Uterus (tissue), 4 donors: ENCODE results near the gene ANP32B. TPM values are rescaled to one million over a fixed set of nuclear protein-coding genes. Genes with fewer than 3 reads are reported as not detected.
"Not testable (repeated sequence)": the region's sequence is repeated elsewhere in the genome, so short reads cannot be mapped to it uniquely, and the experiment has no call there.

Source experiments
- DNase-seq, 2 donors: peaks; one replicate each; pipeline ENCODE4 v3.0.0-alpha.2; 2019 to 2020
- H3K27ac ChIP-seq, 2 donors: fragments of 200-600 bp; sonication (generic); 1 replicate in 1 of 2; 2 replicates in 1 of 2; pipeline ENCODE4 v1.5.1; 2016 to 2018
- H3K27me3 ChIP-seq, 2 donors: fragments of 200-600 bp; sonication (generic); one replicate each; pipeline ENCODE4 v1.5.1; 2018 to 2019; ENCODE audit warnings: control low read depth in 1 of 2
- H3K36me3 ChIP-seq, 2 donors: fragments of 200-600 bp; sonication (generic); one replicate each; pipeline ENCODE4 v1.5.1; 2019; ENCODE audit warnings: control low read depth in 1 of 2
- H3K4me1 ChIP-seq, 2 donors: fragments of 200-600 bp; sonication (generic); one replicate each; pipeline ENCODE4 v1.5.1; 2018 to 2019; ENCODE audit warnings: control low read depth in 1 of 2
- H3K4me3 ChIP-seq, 2 donors: fragments of 200-600 bp; sonication (generic); 1 replicate in 1 of 2; 2 replicates in 1 of 2; pipeline ENCODE4 v1.5.1; 2018 to 2019; ENCODE audit warnings: mild to moderate bottlenecking in 1 of 2
- H3K9me3 ChIP-seq, 2 donors: fragments of 200-600 bp; sonication (generic); one replicate each; pipeline ENCODE4 v1.5.1; 2019; ENCODE audit warnings: control low read depth in 1 of 2
- POLR2A ChIP-seq, 2 donors: fragments of 450-650 bp; IDR thresholded peaks; one replicate each; pipeline ENCODE4 v1.6.1; 2016; ENCODE audit warnings: antibody characterized with exemption in 2 of 2, mild to moderate bottlenecking in 1 of 2, moderate library complexity in 1 of 2
- intact Hi-C: fragments of 100-400 bp; cut with DNase I; formaldehyde crosslinking; loops from one replicate; pipeline ENCODE4 v1.15.1; 2023; ENCODE audit warnings: low total_unique reads
- total RNA-seq, 4 donors: library from RNA; depleted of rRNA in 3 of 4; stranded (reverse); fragments of >200 nt in 3 of 4; gene quantifications; one replicate each; pipeline versions ENCODE4 v1.1.0 to v1.2.4, GENCODE V29; 2014 to 2023
- TF ChIP-seq, protein P1 (sequence below), 4 experiments: fragments of 200-600 bp in 2 of 4; fragments of 450-650 bp in 2 of 4; sonication (generic) in 2 of 4; IDR thresholded peaks; one replicate each; pipeline ENCODE4 v1.5.1; 2016 to 2019; ENCODE audit warnings: antibody characterized with exemption in 4 of 4, mild to moderate bottlenecking in 2 of 4, moderate library complexity in 1 of 4
- donor health status: DM: yes; HTN: yes; CAD: no.

Gene ANP32B
- total RNA-seq, 4 donors from 2014 or later, result 9.3 to 162 (median 40.4) TPM

DNA sequence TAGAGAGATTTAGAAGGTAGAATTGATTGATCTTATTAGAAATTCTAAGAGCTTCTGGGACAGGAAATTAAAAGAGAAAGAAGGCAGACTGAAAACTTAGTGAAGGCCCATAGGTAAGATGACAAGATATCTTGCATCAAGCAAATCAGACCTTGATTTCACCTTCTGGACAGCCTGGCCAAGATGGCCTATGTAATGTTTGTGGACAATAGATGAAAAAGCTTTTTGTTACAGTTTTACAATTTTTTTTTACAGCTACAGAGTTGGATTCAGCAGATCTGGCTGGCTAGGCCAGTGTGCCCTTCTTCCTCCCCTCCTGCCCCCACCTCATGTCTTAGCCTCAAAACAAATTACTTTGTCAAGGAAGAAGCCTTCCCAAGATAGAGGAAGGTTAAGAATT is 23.6 kb upstream of the ANP32B start:
- Histone ChIP-seq H3K27me3 (no peaks in the 10 kb centered on the region), H3K9me3 (no peaks in the 10 kb centered on the region), H3K4me1 (no peaks in the 10 kb centered on the region), H3K36me3 (no peaks in the 10 kb centered on the region), H3K4me3 (no peak overlapping the region), H3K27ac (no peak overlapping the region)
- no peak for DNase-seq
- intact Hi-C loops, result no loop called here
- TF ChIP-seq, protein P1, sequence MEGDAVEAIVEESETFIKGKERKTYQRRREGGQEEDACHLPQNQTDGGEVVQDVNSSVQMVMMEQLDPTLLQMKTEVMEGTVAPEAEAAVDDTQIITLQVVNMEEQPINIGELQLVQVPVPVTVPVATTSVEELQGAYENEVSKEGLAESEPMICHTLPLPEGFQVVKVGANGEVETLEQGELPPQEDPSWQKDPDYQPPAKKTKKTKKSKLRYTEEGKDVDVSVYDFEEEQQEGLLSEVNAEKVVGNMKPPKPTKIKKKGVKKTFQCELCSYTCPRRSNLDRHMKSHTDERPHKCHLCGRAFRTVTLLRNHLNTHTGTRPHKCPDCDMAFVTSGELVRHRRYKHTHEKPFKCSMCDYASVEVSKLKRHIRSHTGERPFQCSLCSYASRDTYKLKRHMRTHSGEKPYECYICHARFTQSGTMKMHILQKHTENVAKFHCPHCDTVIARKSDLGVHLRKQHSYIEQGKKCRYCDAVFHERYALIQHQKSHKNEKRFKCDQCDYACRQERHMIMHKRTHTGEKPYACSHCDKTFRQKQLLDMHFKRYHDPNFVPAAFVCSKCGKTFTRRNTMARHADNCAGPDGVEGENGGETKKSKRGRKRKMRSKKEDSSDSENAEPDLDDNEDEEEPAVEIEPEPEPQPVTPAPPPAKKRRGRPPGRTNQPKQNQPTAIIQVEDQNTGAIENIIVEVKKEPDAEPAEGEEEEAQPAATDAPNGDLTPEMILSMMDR (IDR thresholded peaks at IDR 0.05), result no peak
- TF ChIP-seq POLR2A (IDR thresholded peaks at IDR 0.05), result no peak

DNA sequence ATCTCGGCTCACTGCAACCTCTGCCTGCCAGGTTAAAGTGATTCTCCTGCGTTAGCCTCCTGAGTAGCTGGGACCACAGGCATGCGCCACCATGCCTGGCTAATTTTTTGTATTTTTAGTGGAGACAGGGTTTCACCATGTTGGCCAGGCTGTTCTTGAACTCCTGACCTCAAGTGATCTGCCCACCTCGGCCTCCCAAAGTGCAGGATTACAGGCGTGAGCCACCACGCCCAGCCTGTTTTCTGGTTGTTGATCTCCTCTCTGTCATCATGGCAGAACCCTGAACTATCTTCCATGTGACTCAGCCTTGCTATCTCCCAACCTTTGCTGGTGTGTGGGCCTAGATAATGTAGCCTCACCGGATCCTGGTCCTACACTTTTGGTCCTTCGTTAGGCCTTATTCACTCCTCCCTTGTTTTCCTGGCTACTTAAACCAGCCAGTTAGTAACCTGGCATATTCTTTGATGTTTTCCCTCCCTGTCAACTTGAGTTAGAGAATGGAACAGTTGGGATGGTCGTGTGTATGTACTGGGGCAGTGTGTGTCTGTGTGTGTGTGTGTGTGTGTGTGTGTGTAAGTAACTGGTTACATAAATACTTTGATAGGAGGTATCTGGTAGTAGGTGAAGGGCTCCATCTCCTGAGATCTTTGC is 22.3 kb upstream of the ANP32B start:
- H3K4me3 ChIP-seq, intact Hi-C loops, H3K27me3 ChIP-seq, H3K27ac ChIP-seq, H3K4me1 ChIP-seq, H3K36me3 ChIP-seq, H3K9me3 ChIP-seq, DNase-seq: not testable (repeated sequence)

DNA sequence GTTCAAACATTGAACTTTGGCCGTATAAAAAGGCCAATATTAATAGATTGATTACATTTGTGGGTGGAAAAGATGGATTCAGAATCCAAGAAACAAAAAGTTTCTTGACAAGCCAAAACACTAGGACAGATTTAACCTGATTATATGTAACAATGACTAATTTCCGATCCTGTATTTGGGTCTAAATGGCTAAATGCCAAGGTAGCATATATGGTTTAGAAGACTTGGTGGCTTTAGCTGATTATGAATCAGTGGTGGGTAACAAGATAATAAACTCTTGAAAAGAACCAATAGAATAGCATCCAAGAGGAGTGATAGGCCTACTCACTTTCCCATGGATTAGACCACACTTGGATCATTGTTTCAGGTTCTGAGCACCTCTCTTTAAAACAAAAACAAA is 21.8 kb upstream of the ANP32B start:
- H3K27me3 ChIP-seq, result no peaks in the 10 kb centered on the region
- intact Hi-C loops, result no loop called here

DNA sequence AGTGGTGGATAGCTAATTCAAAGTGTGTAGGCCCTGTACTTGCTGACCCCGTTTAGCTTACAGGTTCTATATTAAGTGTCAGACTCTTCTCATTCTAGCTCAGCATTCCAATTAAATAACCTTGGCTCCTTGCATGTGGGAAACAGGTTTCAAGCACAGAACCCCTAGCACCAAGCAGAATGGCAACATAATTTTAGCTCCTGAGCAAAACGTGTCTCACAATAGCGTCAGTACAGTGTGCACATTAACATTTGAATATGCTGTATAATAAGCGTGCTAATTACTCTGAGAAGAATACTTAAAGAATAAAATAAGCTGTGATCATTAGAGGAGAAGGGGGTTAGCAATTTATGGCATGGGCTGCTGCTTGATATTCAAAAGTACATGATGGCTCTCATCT is 21.0 kb upstream of the ANP32B start:
- H3K4me1 ChIP-seq, result no peaks in the 10 kb centered on the region
- TF ChIP-seq POLR2A (IDR thresholded peaks at IDR 0.05), result no peak
- TF ChIP-seq, protein P1 (IDR thresholded peaks at IDR 0.05), result no peak
- no peaks in the 10 kb centered on the region for H3K27me3 ChIP-seq
- no peak for DNase-seq
- intact Hi-C loops, result no loop called here
- no peaks in the 10 kb centered on the region for H3K36me3 ChIP-seq
- H3K4me3 ChIP-seq, result no peak overlapping the region
- no peaks in the 10 kb centered on the region for H3K9me3 ChIP-seq
- no peak overlapping the region for H3K27ac ChIP-seq

More for the DNA sequence above, 21.8 kb upstream of the ANP32B start:
- H3K36me3 ChIP-seq, result no peaks in the 10 kb centered on the region
- TF ChIP-seq, protein P1 (IDR thresholded peaks at IDR 0.05), result no peak
- no peak for TF ChIP-seq POLR2A (IDR thresholded peaks at IDR 0.05)
- H3K9me3 ChIP-seq, result no peaks in the 10 kb centered on the region
- H3K4me3 ChIP-seq, result no peak overlapping the region
- DNase-seq, result no peak
- H3K27ac ChIP-seq, result no peak overlapping the region
- no peaks in the 10 kb centered on the region for H3K4me1 ChIP-seq

DNA sequence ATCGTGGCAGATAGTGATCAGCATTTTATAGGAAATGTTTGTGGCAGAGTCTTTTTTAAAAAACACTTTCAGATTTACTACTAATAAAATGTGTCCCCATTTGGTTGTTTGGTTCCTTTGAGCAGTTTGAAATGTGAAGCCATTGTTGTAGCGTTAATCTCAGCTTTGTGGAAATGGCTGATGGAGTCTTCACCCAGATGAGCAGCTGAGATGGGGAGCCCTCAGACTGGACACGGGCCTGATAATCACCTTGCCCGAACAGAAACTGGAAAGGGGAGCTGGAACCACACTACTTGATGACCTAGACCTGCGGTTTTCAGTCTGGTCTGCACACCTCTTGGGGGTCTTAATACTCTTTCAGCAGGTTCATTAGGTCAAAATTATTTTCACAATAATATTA is 20.6 kb upstream of the ANP32B start:
- Histone ChIP-seq H3K9me3 (no peaks in the 10 kb centered on the region), H3K36me3 (no peaks in the 10 kb centered on the region), H3K27me3 (no peaks in the 10 kb centered on the region), H3K4me1 (no peaks in the 10 kb centered on the region), H3K27ac (no peak overlapping the region), H3K4me3 (no peak overlapping the region)
- TF ChIP-seq, protein P1 (IDR thresholded peaks at IDR 0.05), result no peak
- no peak for TF ChIP-seq POLR2A (IDR thresholded peaks at IDR 0.05)
- no peak for DNase-seq
- intact Hi-C loops, result no loop called here

DNA sequence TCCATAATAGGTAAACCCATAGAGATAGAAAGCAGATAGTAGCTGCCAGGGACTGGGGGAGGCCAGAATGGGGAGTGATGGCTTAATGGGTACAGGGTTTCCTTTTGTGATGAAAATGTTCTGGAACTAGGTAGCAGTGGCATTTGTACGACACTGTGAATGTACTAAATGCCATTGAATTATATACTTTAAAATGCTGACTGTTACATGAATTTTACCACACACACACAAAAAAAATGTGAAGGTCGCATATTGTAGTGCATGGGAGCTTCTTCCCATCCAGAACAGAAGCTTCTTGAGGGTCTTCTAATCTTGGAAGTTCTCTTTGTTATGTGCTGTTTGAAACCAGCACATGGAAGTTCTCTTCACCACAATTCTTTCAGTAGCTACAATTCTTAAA is 19.9 kb upstream of the ANP32B start:
- H3K9me3 ChIP-seq, result no peaks in the 10 kb centered on the region
- no peak for DNase-seq
- no peak overlapping the region for H3K27ac ChIP-seq
- H3K4me1 ChIP-seq, result no peaks in the 10 kb centered on the region
- no peaks in the 10 kb centered on the region for H3K27me3 ChIP-seq
- intact Hi-C loops, result no loop called here
- H3K4me3 ChIP-seq, result no peak overlapping the region
- no peaks in the 10 kb centered on the region for H3K36me3 ChIP-seq
- TF ChIP-seq, protein P1 (IDR thresholded peaks at IDR 0.05), result no peak
- TF ChIP-seq POLR2A (IDR thresholded peaks at IDR 0.05), result no peak
